ENCODE data around the gene SV2B.

SV2B gene

GRCh38 chr15:91235376-91235775, 135.3 kb downstream of the SV2B start:
- no peak for DNase-seq (ENCODE audit: low spot score)

GRCh38 chr15:91237445-91237844, 137.4 kb downstream of the SV2B start:
- no peak for DNase-seq (ENCODE audit: low spot score)

- no peak for DNase-seq (ENCODE audit: low spot score)
These were observed 138.8 kb downstream of the SV2B start for GRCh38 chr15:91238644-91239425.

- no peak for DNase-seq (ENCODE audit: low spot score)
These were observed 143.8 kb downstream of the SV2B start for GRCh38 chr15:91243826-91244225.

GRCh38 chr15:91244919-91245318, 144.9 kb downstream of the SV2B start:
- DNase-seq (ENCODE audit: low spot score): no peak

GRCh38 chr15:91246998-91247397, 146.9 kb downstream of the SV2B start:
- no peak for DNase-seq (ENCODE audit: low spot score)

- DNase-seq (ENCODE audit: low spot score): no peak
These were observed 149.5 kb downstream of the SV2B start for GRCh38 chr15:91249591-91249990.

- no peak for DNase-seq (ENCODE audit: low spot score)
These were observed 152.3 kb downstream of the SV2B start for GRCh38 chr15:91252322-91252721.

- no peak for DNase-seq (ENCODE audit: low spot score)
These were observed 152.7 kb downstream of the SV2B start for GRCh38 chr15:91252756-91253155.

GRCh38 chr15:91253605-91254004, 153.5 kb downstream of the SV2B start:
- DNase-seq (ENCODE audit: low spot score): no peak

- no peak for DNase-seq (ENCODE audit: low spot score)
These were observed 154.7 kb downstream of the SV2B start for GRCh38 chr15:91254766-91255165.

GRCh38 chr15:91255670-91256192, 155.7 kb downstream of the SV2B start:
- DNase-seq (ENCODE audit: low spot score): no peak

GRCh38 chr15:91257746-91258414, 157.8 kb downstream of the SV2B start:
- no peak for DNase-seq (ENCODE audit: low spot score)

GRCh38 chr15:91258415-91258759, 158.3 kb downstream of the SV2B start:
- no peak for DNase-seq (ENCODE audit: low spot score)

- no peak for DNase-seq (ENCODE audit: low spot score)
These were observed 159.0 kb downstream of the SV2B start for GRCh38 chr15:91259077-91259476.

GRCh38 chr15:91261345-91261744, 161.3 kb downstream of the SV2B start:
- no peak for DNase-seq (ENCODE audit: low spot score)

GRCh38 chr15:91263632-91264531, 163.8 kb downstream of the SV2B start:
- DNase-seq (ENCODE audit: low spot score): no peak

GRCh38 chr15:91264651-91265351, 164.7 kb downstream of the SV2B start:
- DNase-seq (ENCODE audit: low spot score): no peak

- no peak for DNase-seq (ENCODE audit: low spot score)
These were observed 165.4 kb downstream of the SV2B start for GRCh38 chr15:91265416-91265940.

GRCh38 chr15:91268510-91268909, 168.5 kb downstream of the SV2B start:
- no peak for DNase-seq (ENCODE audit: low spot score)

- DNase-seq (ENCODE audit: low spot score): no peak
These were observed 170.7 kb downstream of the SV2B start for GRCh38 chr15:91270747-91271146.

Data from CD4-positive, alpha-beta T cell treated with Interleukin-15 for 4 hours (primary cell).